Trophoblast cell (in vitro differentiated cells and primary cell): ENCODE results near the gene CYP3A5.
"Not testable (repeated sequence)": the region's sequence is repeated elsewhere in the genome, so short reads cannot be mapped to it uniquely, and the experiment has no call there.

ENCODE experiments used
- DNase-seq, 2 donors: peaks; one replicate each; pipeline ENCODE4 v3.0.0-alpha.2; 2016
- H2AFZ ChIP-seq: 2 replicates; pipeline ENCODE4 v1.6.1; 2013; ENCODE audit warnings: low read length, moderate library complexity, mild to moderate bottlenecking; ENCODE audit not compliant: insufficient read depth, poor library complexity
- H2AK5ac ChIP-seq: 2 replicates; pipeline ENCODE4 v1.6.1; 2013; ENCODE audit warnings: mild to moderate bottlenecking, low read length
- H2BK120ac ChIP-seq: 2 replicates; pipeline ENCODE4 v1.6.1; 2013; ENCODE audit warnings: low read length, mild to moderate bottlenecking, moderate library complexity; ENCODE audit not compliant: insufficient read depth, poor library complexity
- H2BK12ac ChIP-seq: 2 replicates; pipeline ENCODE4 v1.6.1; 2013; ENCODE audit warnings: mild to moderate bottlenecking, low read length, moderate library complexity
- H2BK5ac ChIP-seq: 2 replicates; pipeline ENCODE4 v1.6.1; 2013; ENCODE audit warnings: low read length, low read depth, moderate library complexity, mild to moderate bottlenecking; ENCODE audit not compliant: poor library complexity
- H3K14ac ChIP-seq: 2 replicates; pipeline ENCODE4 v1.6.1; 2013; ENCODE audit warnings: mild to moderate bottlenecking, low read length
- H3K18ac ChIP-seq: 2 replicates; pipeline ENCODE4 v1.6.1; 2013; ENCODE audit warnings: mild to moderate bottlenecking, low read length
- H3K23ac ChIP-seq: 2 replicates; pipeline ENCODE4 v1.6.1; 2013; ENCODE audit warnings: low read length
- H3K27ac ChIP-seq: 2 replicates; pipeline ENCODE4 v1.5.1; 2013; ENCODE audit warnings: low read depth, mild to moderate bottlenecking, inconsistent platforms, low read length, moderate library complexity
- H3K27me3 ChIP-seq: 2 replicates; pipeline ENCODE4 v1.6.1; 2013; ENCODE audit warnings: inconsistent platforms, mild to moderate bottlenecking, low read length, moderate library complexity; ENCODE audit not compliant: insufficient read depth
- H3K36me3 ChIP-seq, 2 experiments: 1 replicate in 1 of 2; 2 replicates in 1 of 2; pipeline ENCODE4 v1.6.1; 2013; ENCODE audit warnings: low read length in 2 of 2, mild to moderate bottlenecking in 2 of 2, moderate library complexity in 1 of 2; ENCODE audit not compliant: insufficient read depth in 2 of 2, control insufficient read depth in 1 of 2
- H3K4ac ChIP-seq: 2 replicates; pipeline ENCODE4 v1.6.1; 2013; ENCODE audit warnings: low read depth, mild to moderate bottlenecking, low read length, moderate library complexity
- H3K4me1 ChIP-seq, 2 experiments: 1 replicate in 1 of 2; 2 replicates in 1 of 2; pipeline ENCODE4 v1.6.1; 2013; ENCODE audit warnings: low read length in 2 of 2, mild to moderate bottlenecking in 2 of 2, moderate library complexity in 1 of 2; ENCODE audit not compliant: insufficient read depth in 2 of 2, control insufficient read depth in 1 of 2
- H3K4me2 ChIP-seq: 2 replicates; pipeline ENCODE4 v1.6.1; 2013; ENCODE audit warnings: inconsistent platforms, mild to moderate bottlenecking, low read length, moderate library complexity
- H3K4me3 ChIP-seq: 2 replicates; pipeline ENCODE4 v1.5.1; 2013; ENCODE audit warnings: mild to moderate bottlenecking, low read depth, low read length, inconsistent platforms
- H3K79me1 ChIP-seq: one replicate; pipeline ENCODE4 v1.6.1; 2013; ENCODE audit warnings: low read length
- H3K79me2 ChIP-seq: 2 replicates; pipeline ENCODE4 v1.6.1; 2013; ENCODE audit warnings: low read length, mild to moderate bottlenecking; ENCODE audit not compliant: control insufficient read depth, insufficient read depth, poor library complexity
- H3K9ac ChIP-seq: 2 replicates; pipeline ENCODE4 v1.6.1; 2013; ENCODE audit warnings: mild to moderate bottlenecking, low read length
- H3K9me3 ChIP-seq: 2 replicates; pipeline ENCODE4 v1.6.1; 2013; ENCODE audit warnings: low read depth, mild to moderate bottlenecking, control low read depth, inconsistent platforms, low read length; ENCODE audit not compliant: insufficient read depth
- H4K12ac ChIP-seq: 2 replicates; pipeline ENCODE4 v1.6.1; 2013; ENCODE audit warnings: low read depth, mild to moderate bottlenecking, low read length, moderate library complexity
- H4K8ac ChIP-seq: 2 replicates; pipeline ENCODE4 v1.6.1; 2013; ENCODE audit warnings: low read depth, mild to moderate bottlenecking, low read length, moderate library complexity
- H4K91ac ChIP-seq: one replicate; pipeline ENCODE4 v1.6.1; 2013; ENCODE audit warnings: low read depth, mild to moderate bottlenecking, low read length, moderate library complexity
- WGBS: extraction: QIAGEN DNeasy Blood & Tissue Kit; methylation state at CpG from one replicate; pipeline ENCODE4 v1.1.7; 2013; ENCODE audit warnings: missing lambda C conversion rate; ENCODE audit not compliant: insufficient read length, insufficient coverage; ENCODE audit errors: extremely low coverage; 5-methylcytosine and 5-hydroxymethylcytosine counted together

The CYP3A5 gene

DNA sequence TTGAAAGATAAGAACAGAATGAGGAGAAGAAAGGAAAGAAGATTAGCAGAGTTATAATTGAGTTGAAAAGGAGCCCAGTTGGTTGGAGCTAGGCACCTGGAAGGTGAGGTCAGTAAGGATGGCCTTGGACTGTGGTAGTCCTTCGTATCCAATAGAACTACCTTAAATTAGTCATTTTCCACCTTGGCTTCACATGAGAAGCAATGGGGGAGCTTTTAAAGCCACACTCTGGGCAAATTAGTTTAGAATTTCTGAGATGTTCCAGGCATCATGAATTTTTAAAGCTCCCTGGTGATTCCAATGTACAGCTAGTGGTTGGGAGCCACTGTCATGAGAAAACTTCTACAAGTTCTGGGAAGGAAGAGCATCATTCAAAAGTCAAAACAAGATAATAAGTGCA lies 27.3 kb upstream of the CYP3A5 start:
- H2BK12ac ChIP-seq: no peak overlapping the region
- no peak overlapping the region for H2AFZ ChIP-seq
- H3K4me3 ChIP-seq: no peak overlapping the region
- H4K91ac ChIP-seq: no peak overlapping the region
- H3K18ac ChIP-seq: no peak overlapping the region
- H2BK5ac ChIP-seq: no peak overlapping the region
- H3K27me3 ChIP-seq: no peaks in the 10 kb centered on the region
- no peaks in the 10 kb centered on the region for H3K79me1 ChIP-seq
- H3K36me3 ChIP-seq: no peaks in the 10 kb centered on the region
- no peak for DNase-seq
- H3K14ac ChIP-seq: no peak overlapping the region
- H4K8ac ChIP-seq: no peak overlapping the region
- H2BK120ac ChIP-seq: no peak overlapping the region
- H3K27ac ChIP-seq: no peak overlapping the region
- H3K79me2 ChIP-seq: no peaks in the 10 kb centered on the region
- no peak overlapping the region for H4K12ac ChIP-seq
- no peak overlapping the region for H3K9ac ChIP-seq
- peaks cover 2% of the 10 kb centered on the region for H3K9me3 ChIP-seq
- no CpG with 5 or more reads among the region's 1 CpG for WGBS
- no peak overlapping the region for H3K4me2 ChIP-seq
- no peaks in the 10 kb centered on the region for H3K4me1 ChIP-seq
- no peak overlapping the region for H2AK5ac ChIP-seq
- no peak overlapping the region for H3K23ac ChIP-seq
- H3K4ac ChIP-seq: no peak overlapping the region

DNA sequence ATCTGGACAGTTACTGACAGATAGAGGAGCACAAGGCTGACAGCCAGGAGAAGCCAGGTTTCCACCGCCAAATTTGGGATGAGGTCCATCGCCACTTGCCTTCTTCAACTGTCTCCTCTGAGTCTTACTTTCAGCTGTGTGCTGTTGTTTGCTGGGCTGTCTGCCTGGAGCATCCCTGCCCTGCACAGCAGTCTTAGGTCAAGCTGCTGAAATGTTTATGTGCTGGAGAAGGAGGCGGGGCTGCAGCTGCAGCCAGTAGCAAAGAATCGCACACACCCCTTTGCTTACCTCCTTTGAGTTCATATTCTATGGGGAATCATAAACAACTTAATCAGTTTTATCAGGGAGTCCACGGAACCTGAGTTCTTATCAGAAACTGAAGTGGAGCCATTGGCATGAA lies 20.1 kb upstream of the CYP3A5 start:
- Histone ChIP-seq H3K27me3 (no peaks in the 10 kb centered on the region), H3K9ac (no peak overlapping the region), H3K4me1 (peaks cover 0 to 2% of the 10 kb centered on the region in 2 experiments), H3K14ac (no peak overlapping the region), H3K79me2 (no peaks in the 10 kb centered on the region), H3K4me3 (no peak overlapping the region), H4K12ac (no peak overlapping the region), H2BK120ac (no peak overlapping the region), H3K9me3 (no peaks in the 10 kb centered on the region), H3K4me2 (no peak overlapping the region), H3K36me3 (no peaks in the 10 kb centered on the region), H2BK12ac (no peak overlapping the region), H4K91ac (no peak overlapping the region), H3K4ac (no peak overlapping the region), H2AFZ (no peak overlapping the region), H4K8ac (no peak overlapping the region), H2AK5ac (no peak overlapping the region), H3K79me1 (no peaks in the 10 kb centered on the region), H3K27ac (no peak overlapping the region), H2BK5ac (no peak overlapping the region), H3K18ac (no peak overlapping the region), H3K23ac (no peak overlapping the region)
- no peak for DNase-seq
- WGBS: no CpG with 5 or more reads among the region's 5 CpGs

DNA sequence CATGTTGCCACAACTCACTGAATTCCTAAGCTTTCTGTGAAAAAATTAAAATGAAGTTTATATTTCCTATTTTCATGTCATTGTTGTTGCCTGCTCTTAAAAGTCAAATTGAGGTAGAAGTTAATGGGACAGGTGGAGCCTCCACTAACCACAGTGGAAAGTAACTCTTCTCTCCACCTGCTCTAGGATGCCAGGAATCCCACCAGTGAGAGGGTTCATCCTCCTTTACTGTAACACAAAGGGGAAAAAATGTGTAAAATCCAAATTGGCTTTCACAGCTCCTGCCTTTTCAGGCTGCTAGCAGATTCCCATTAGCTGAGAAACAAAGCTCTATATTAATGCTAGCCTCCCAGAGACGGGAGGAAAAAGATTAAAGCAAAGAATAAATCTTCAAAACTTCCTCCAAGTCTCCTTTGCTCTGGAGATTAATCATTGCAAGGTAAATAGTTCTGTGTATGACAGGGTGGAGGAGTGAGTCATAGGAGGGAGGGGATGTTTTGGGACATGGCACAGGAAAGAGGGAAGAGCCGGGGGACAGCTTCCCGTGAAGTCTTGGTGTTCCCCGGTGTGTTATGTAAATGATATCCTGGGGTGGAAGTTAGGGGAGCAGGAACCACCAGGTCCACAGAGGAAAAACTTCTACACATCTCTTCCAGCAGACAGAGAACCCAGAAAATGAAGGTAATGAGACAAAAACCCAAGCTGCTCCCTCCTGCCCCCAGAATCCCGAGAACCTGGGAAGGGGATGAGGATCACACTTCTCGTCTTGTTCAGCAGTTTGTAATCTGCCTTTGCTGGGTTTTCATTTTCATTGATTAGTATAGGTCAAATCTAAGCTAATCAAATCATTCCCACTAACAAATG lies 19.3 kb upstream of the CYP3A5 start:
- not testable (repeated sequence) for H4K91ac ChIP-seq, H3K4me1 ChIP-seq, H3K23ac ChIP-seq, H2AK5ac ChIP-seq, H3K27me3 ChIP-seq, H3K9ac ChIP-seq, H3K9me3 ChIP-seq, H3K14ac ChIP-seq, H2BK120ac ChIP-seq, H4K12ac ChIP-seq, H4K8ac ChIP-seq, H3K27ac ChIP-seq, H2AFZ ChIP-seq, H3K79me2 ChIP-seq, H3K4me3 ChIP-seq, H3K18ac ChIP-seq, H3K4me2 ChIP-seq, H3K79me1 ChIP-seq, H3K36me3 ChIP-seq, H3K4ac ChIP-seq, H2BK5ac ChIP-seq, H2BK12ac ChIP-seq
- no CpG with 5 or more reads among the region's 6 CpGs for WGBS
- DNase-seq: peak in 1 of 2 donors; percentile 33

DNA sequence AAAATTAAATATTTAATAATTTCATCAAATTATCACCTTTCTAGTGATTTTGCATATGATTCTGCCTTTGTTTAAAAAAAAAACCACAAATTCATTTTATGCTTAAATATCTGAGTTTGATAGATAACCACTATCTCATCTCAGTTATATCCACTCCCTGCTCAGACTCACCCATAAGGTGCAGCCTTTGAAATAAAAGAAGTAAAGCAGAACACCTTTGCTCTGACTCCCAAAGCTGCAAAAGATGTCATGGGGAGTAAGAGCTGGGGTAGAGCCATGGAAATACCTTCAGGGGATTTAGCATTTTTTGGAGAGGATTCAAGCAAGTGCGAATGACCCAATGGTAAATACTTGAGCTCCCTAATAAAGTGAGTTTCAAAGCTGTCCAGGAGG lies 15.1 kb upstream of the CYP3A5 start:
- Histone ChIP-seq H3K9me3 (no peaks in the 10 kb centered on the region), H3K4me2 (no peak overlapping the region), H2BK5ac (no peak overlapping the region), H3K36me3 (no peaks in the 10 kb centered on the region), H4K8ac (no peak overlapping the region), H3K4me1 (peaks cover 2 to 13% of the 10 kb centered on the region in 2 experiments), H3K79me1 (peaks cover 3% of the 10 kb centered on the region), H2AFZ (no peak overlapping the region), H3K14ac (no peak overlapping the region), H3K18ac (no peak overlapping the region), H3K27me3 (no peaks in the 10 kb centered on the region), H2BK120ac (no peak overlapping the region), H3K9ac (no peak overlapping the region), H3K23ac (no peak overlapping the region), H4K91ac (no peak overlapping the region), H3K4ac (no peak overlapping the region), H3K4me3 (no peak overlapping the region), H4K12ac (no peak overlapping the region), H2AK5ac (no peak overlapping the region), H3K27ac (no peak overlapping the region), H2BK12ac (no peak overlapping the region), H3K79me2 (no peaks in the 10 kb centered on the region)
- DNase-seq: no peak
- WGBS: no CpG with 5 or more reads among the region's 1 CpG
